GM10847 (cell line): ENCODE data around the gene TMEM145.

Experiments
- POLR2A ChIP-seq: IDR thresholded peaks from 2 replicates; pipeline ENCODE4 v1.6.1; 2011; ENCODE audit not compliant: insufficient read length; ENCODE audit errors: extremely low read depth

Gene TMEM145

GRCh38 chr19:42284591-42285341 lies 28.3 kb upstream of the TMEM145 start:
- no peak for TF ChIP-seq POLR2A

- TF ChIP-seq POLR2A = no peak
These were observed 27.6 kb upstream of the TMEM145 start for GRCh38 chr19:42285541-42285941.

DNA sequence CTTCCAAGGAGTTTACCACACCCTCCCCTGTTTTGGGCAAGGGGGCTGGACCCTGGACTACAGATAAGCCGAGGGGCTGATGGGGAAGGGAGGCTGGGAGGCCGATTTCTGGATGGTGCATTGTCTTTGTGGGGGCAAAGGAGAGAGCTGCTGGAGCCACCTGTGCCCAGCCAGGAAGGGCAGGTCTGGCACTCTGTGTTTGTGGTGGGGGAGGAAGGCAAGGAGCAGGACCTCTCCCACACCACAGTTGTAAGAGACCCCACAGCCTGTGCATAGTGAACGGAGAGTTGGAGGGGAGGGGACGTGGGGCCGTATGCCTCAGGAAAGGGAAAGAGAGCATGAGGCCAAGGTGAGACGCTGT lies 27.1 kb upstream of the TMEM145 start:
- no peak for TF ChIP-seq POLR2A

DNA sequence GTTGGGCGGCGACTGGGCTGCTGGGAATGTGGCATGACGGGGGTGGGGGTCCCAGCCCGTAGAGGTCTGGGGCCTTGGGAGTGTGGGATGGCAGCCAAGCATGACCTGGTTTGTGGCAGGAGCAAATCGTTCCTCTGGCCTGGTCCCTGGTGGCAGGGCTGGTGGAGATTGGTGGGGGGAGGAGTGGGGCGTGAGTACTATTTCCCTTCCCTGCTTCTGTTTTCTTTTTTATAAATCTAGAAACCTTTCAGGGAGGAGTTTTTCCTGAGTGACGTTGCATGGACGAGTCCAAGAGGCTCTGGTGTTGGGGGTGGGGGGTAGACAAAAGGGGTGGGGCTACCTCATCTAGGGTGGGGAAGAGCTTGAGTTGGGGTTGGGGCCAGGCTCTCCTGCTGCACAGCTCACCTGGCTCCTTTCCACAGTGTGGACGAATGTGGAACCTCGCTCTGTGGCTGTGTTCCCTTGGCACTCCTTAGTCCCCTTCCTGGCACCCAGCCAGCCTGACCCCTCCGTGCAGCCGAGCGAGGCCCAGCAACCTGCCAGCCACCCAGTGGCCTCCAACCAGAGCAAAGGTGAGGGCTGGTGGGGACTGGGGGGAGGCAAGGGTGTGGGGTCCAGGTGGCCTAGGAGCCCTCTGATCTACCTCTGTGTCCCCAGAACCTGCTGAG lies 26.6 kb upstream of the TMEM145 start:
- no peak for TF ChIP-seq POLR2A

DNA sequence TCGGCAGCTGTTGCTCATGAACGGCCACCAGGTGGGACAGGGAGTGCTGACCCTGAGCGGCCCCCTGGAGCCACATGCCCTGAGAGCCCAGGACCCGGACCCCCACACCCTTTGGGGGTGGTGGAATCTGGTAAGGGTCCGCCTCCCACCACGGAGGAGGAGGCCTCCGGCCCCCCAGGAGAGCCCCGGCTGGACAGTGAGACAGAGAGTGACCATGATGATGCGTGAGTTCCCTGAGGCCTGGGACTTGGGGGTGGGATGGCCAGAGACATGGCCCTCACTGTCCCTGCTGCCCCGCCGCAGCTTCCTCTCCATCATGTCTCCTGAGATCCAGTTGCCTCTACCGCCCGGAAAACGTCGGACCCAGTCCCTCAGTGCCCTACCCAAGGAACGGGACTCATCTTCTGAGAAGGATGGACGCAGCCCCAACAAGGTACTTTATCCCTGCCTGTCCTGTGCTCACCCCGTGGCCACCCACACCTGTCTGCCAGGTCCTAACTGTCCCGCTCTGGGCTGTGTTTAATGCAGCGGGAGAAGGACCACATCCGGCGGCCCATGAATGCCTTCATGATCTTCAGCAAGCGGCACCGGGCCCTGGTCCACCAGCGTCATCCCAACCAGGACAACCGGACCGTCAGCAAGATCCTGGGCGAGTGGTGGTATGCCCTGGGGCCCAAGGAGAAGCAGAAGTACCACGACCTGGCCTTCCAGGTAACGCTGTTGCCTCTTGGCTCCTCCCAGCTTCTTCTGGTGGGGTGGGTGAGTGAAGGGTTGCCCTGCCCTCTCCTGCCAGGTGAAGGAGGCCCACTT lies 25.9 kb upstream of the TMEM145 start:
- no peak for TF ChIP-seq POLR2A

GRCh38 chr19:42287827-42288107 lies 25.3 kb upstream of the TMEM145 start:
- no peak for TF ChIP-seq POLR2A

GRCh38 chr19:42288387-42288786 lies 24.7 kb upstream of the TMEM145 start:
- no peak for TF ChIP-seq POLR2A

GRCh38 chr19:42288881-42289555 lies 24.1 kb upstream of the TMEM145 start:
- no peak for TF ChIP-seq POLR2A

DNA sequence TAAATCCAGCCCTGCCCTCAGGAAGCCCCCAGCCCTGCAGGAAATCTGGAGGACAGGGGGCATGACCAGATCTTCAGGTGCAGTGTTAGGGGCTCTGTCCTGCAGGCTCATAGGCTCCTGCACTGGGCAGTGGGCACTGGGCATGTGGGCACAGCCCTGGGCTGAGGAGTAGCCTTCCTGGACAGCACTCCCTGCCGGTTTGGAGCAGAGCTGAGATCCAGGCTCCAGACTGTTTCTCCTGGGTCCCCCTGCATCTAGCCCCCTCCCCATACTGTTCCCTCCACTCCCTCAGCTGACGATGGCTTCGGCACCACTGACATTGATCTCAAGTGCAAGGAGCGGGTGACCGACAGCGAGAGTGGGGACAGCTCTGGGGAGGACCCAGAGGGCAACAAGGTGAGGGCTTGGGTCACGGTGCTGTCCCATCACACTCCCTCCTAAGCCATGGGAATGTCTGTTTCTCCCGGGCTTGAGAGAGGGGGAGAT lies 23.5 kb upstream of the TMEM145 start:
- no peak for TF ChIP-seq POLR2A

DNA sequence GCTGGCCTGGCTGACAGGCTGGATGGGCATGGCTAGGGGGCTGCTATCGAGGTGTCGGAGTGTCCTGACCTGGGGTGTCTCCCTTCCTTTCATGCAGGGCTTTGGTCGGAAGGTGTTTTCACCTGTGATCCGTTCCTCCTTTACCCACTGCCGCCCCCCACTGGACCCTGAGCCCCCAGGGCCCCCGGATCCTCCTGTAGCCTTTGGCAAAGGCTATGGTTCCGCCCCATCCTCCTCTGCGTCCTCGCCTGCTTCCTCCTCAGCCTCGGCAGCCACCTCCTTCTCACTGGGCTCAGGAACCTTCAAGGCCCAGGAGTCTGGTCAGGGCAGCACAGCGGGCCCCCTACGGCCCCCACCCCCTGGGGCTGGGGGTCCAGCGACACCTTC lies 23.0 kb upstream of the TMEM145 start:
- no peak for TF ChIP-seq POLR2A

GRCh38 chr19:42290523-42291434 lies 22.3 kb upstream of the TMEM145 start:
- no peak for TF ChIP-seq POLR2A

DNA sequence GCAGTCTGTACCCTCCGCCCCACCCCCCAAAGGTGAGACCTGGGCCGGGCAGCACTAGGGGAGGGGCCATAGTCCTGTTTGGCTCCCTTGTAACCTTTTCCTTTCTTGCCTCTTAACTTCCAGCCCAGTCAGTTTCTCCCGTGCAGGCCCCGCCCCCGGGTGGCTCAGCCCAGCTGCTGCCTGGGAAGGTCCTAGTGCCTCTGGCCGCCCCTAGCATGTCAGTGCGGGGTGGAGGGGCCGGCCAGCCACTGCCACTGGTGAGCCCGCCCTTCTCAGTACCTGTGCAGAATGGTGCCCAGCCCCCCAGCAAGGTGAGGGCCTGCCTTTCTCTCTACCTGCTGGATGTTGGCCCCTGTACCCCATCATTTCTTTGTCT lies 21.7 kb upstream of the TMEM145 start:
- no peak for TF ChIP-seq POLR2A

DNA sequence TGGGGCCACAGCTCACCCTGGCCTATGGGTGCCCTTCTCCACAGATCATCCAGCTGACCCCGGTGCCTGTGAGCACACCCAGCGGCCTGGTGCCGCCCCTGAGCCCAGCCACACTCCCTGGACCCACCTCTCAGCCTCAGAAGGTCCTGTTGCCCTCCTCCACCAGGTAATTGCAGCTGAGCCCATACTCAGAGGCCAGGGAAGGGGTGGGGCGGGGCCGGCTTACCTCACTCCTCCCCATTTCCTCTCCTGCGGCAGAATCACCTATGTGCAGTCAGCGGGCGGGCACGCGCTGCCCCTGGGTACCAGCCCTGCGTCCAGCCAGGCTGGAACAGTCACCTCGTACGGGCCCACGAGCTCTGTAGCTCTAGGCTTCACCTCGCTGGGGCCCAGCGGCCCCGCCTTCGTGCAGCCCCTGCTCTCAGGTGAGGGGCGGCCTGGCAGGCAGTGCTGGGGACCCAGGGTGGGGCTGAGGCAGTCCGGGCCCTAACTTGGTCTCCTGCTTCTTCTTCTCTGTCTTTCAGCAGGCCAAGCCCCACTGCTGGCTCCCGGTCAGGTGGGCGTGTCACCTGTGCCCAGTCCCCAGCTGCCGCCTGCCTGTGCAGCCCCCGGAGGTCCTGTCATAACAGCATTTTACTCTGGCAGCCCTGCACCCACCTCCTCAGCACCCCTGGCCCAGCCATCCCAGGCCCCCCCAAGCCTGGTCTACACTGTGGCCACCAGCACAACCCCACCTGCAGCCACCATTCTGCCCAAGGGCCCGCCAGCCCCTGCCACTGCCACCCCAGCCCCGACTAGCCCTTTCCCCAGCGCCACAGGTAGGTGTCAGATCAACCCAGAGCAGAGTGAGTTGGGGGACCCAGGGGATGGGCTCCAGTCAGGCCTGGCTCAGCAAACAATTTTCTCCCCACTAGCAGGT lies 20.8 kb upstream of the TMEM145 start:
- TF ChIP-seq POLR2A = no peak

DNA sequence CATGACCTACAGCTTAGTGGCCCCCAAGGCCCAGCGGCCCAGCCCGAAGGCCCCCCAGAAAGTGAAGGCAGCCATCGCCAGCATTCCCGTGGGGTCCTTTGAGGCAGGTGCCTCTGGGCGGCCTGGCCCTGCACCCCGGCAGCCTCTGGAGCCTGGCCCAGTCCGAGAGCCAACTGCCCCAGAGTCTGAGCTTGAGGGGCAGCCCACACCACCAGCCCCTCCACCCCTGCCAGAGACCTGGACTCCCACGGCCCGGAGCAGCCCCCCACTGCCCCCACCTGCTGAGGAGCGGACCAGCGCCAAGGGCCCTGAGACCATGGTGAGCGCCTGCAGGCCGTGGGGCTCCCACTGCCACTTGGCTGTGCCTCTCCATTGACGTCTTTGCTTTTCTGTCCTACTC lies 20.1 kb upstream of the TMEM145 start:
- TF ChIP-seq POLR2A = no peak

- no peak for TF ChIP-seq POLR2A
These were observed 19.6 kb upstream of the TMEM145 start for GRCh38 chr19:42293540-42293939.
